GM19023 (cell line): ENCODE results near the gene EPHB6.

Source experiments
- ATAC-seq: cut with Tn5 transposase; IDR thresholded peaks from one replicate; pipeline ENCODE4 v1.9.1; 2021; ENCODE audit warnings: mild to moderate bottlenecking, moderate library complexity; ENCODE audit not compliant: unreplicated experiment

The EPHB6 gene

GRCh38 chr7:142894112-142894984, 39.5 kb downstream of the EPHB6 start:
- ATAC-seq, result no peak

- ATAC-seq, result no peak
Observed at GRCh38 chr7:142894985-142895593, 40.2 kb downstream of the EPHB6 start.

- no peak for ATAC-seq
Observed at GRCh38 chr7:142896151-142896550, 41.3 kb downstream of the EPHB6 start.

GRCh38 chr7:142896741-142897379, 42.0 kb downstream of the EPHB6 start:
- no peak for ATAC-seq

- no peak for ATAC-seq
Observed at GRCh38 chr7:142897691-142898090, 42.8 kb downstream of the EPHB6 start.

GRCh38 chr7:142898377-142899170, 43.7 kb downstream of the EPHB6 start:
- no peak for ATAC-seq

- no peak for ATAC-seq
Observed at GRCh38 chr7:142899661-142900060, 44.8 kb downstream of the EPHB6 start.

- ATAC-seq, result no peak
Observed at GRCh38 chr7:142901426-142902259, 46.8 kb downstream of the EPHB6 start.

- no peak for ATAC-seq
Observed at GRCh38 chr7:142904128-142904527, 49.3 kb downstream of the EPHB6 start.

GRCh38 chr7:142905759-142906158, 50.9 kb downstream of the EPHB6 start:
- ATAC-seq, result no peak

- ATAC-seq, result no peak
Observed at GRCh38 chr7:142906643-142907042, 51.8 kb downstream of the EPHB6 start.

- ATAC-seq, result no peak
Observed at GRCh38 chr7:142908290-142908689, 53.4 kb downstream of the EPHB6 start.

GRCh38 chr7:142908921-142909890, 54.3 kb downstream of the EPHB6 start:
- ATAC-seq, result no peak

GRCh38 chr7:142910031-142910433, 55.2 kb downstream of the EPHB6 start:
- no peak for ATAC-seq

GRCh38 chr7:142910481-142910880, 55.6 kb downstream of the EPHB6 start:
- ATAC-seq, result no peak

GRCh38 chr7:142913051-142913450, 58.2 kb downstream of the EPHB6 start:
- no peak for ATAC-seq

GRCh38 chr7:142913566-142913965, 58.7 kb downstream of the EPHB6 start:
- ATAC-seq, result no peak

- no peak for ATAC-seq
Observed at GRCh38 chr7:142914121-142914520, 59.2 kb downstream of the EPHB6 start.

GRCh38 chr7:142915315-142915714, 60.4 kb downstream of the EPHB6 start:
- no peak for ATAC-seq
